GM12892 (cell line): ENCODE results near the gene ARID5B.

Source experiments
- POLR2A ChIP-seq: IDR thresholded peaks from 2 replicates; pipeline ENCODE4 v1.6.1; 2011; ENCODE audit warnings: low read depth, low read length, control low read depth
- POLR2AphosphoS5 ChIP-seq: IDR thresholded peaks from 2 replicates; pipeline ENCODE4 v1.6.1; 2011; ENCODE audit warnings: low read depth, low read length, control low read depth

GRCh38 chr10:62085404-62085803 is 183.9 kb downstream of the ARID5B start:
- TF ChIP-seq POLR2AphosphoS5 = no peak
- TF ChIP-seq POLR2A = no peak
